AG10803 (cell line): ENCODE measurements around the gene NREP.

ENCODE experiments used
- DNase-seq: peaks from one replicate; pipeline ENCODE4 v3.0.0; 2010; ENCODE audit warnings: low read depth
- H3K4me3 ChIP-seq: 2 replicates; pipeline ENCODE4 v1.5.1; 2011; ENCODE audit warnings: mild to moderate bottlenecking, low read length, control low read depth
- CTCF ChIP-seq: conservative IDR thresholded peaks from 2 replicates; pipeline ENCODE4 v1.5.1; 2011; ENCODE audit warnings: mild to moderate bottlenecking, low read length, control low read depth, inconsistent platforms

Gene NREP

GRCh38 chr5:111739416-111739815 is 17.6 kb downstream of the NREP start:
- H3K4me3 ChIP-seq: no peak overlapping the region
- TF ChIP-seq CTCF: no peak
- DNase-seq: no peak

- no peak for DNase-seq
- no peak for TF ChIP-seq CTCF
- no peak overlapping the region for H3K4me3 ChIP-seq
Observed at GRCh38 chr5:111738118-111738517, 18.9 kb downstream of the NREP start.

- no peak for TF ChIP-seq CTCF
- DNase-seq: peak; percentile 77
- no peak overlapping the region for H3K4me3 ChIP-seq
Observed at GRCh38 chr5:111737716-111738115, 19.3 kb downstream of the NREP start.

- TF ChIP-seq CTCF: no peak
- H3K4me3 ChIP-seq: no peak overlapping the region
- DNase-seq: peak; percentile 87
Observed at GRCh38 chr5:111735583-111736270, 21.3 kb downstream of the NREP start.

- TF ChIP-seq CTCF: no peak
- no peak for DNase-seq
Observed at GRCh38 chr5:111734597-111734996, 22.4 kb downstream of the NREP start.

GRCh38 chr5:111734013-111734412 is 23.0 kb downstream of the NREP start:
- H3K4me3 ChIP-seq: no peak overlapping the region
- no peak for TF ChIP-seq CTCF
- peak; percentile 77 for DNase-seq

More at GRCh38 chr5:111734597-111734996, 22.4 kb downstream of the NREP start:
- no peak overlapping the region for H3K4me3 ChIP-seq

GRCh38 chr5:111733571-111733970 is 23.4 kb downstream of the NREP start:
- no peak overlapping the region for H3K4me3 ChIP-seq
- DNase-seq: no peak
- no peak for TF ChIP-seq CTCF
